ENCODE measurements around the gene EGFR.

EGFR gene

DNA sequence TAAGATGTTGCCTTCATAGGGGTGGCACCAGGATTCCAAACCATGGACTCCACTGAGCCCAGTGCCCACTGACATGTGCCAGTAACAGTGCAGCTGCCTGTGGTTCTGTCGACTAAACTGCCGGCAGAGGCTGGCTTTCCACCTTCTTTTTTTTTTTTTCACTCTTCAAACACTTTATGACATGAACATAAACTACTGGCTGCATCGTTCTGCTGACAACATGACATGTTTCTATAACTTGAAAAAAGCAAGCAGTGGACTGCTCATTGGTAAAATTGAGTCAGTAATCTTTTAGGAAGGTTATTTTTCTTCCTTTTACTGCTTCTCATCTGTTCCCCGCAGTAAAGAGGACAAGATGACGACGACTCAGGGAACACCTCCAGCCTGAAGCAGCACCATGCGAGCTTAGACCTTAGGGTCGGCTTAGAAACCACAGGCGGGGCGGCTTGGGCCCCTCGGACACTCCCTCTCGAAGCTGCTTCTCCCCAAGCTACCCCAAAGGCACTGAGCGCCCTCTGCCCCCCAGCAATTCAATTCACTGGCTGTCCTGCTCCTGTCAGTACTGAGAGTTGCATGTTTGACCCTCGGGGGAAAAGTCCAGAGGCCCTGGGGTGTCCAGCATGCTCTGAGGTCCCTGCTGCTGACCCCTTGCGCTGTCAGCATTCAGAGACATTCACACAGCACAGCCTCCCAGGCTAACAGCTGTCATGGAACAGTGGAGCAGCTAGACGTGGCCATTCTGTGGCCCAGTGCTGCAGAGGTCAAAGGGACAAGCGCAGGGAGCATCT lies 112.5 kb downstream of the EGFR start:
- DNase-seq, result no peak

- DNase-seq, result no peak
These were observed 113.7 kb downstream of the EGFR start for GRCh38 chr7:55132550-55132889.

- no peak for DNase-seq
These were observed 114.2 kb downstream of the EGFR start for GRCh38 chr7:55132890-55133551.

GRCh38 chr7:55133630-55134358 lies 115.0 kb downstream of the EGFR start:
- DNase-seq, result no peak

- no peak for DNase-seq
These were observed 115.5 kb downstream of the EGFR start for GRCh38 chr7:55134359-55134725.

- DNase-seq, result no peak
These were observed 116.0 kb downstream of the EGFR start for GRCh38 chr7:55134786-55135185.

DNA sequence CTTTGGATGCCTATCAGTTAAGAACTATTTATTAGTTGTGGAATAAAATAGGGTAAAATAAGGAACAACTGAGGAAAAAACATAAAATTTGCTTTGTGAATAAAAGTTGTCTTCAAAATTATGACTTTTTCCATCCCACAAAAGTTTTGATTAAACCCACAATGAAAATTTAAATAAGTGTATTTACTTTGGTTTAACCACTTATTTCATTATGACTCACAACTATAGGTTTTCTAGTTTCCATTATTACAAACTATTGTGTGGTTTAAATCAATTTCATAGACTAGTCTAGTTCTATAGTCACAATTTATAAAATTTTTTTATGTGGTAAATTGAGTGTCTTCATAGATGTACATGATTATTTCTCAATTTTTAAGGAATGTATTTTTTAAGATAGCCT lies 116.6 kb downstream of the EGFR start:
- DNase-seq, result no peak

- DNase-seq, result no peak
These were observed 119.8 kb downstream of the EGFR start for GRCh38 chr7:55138663-55139062.

DNA sequence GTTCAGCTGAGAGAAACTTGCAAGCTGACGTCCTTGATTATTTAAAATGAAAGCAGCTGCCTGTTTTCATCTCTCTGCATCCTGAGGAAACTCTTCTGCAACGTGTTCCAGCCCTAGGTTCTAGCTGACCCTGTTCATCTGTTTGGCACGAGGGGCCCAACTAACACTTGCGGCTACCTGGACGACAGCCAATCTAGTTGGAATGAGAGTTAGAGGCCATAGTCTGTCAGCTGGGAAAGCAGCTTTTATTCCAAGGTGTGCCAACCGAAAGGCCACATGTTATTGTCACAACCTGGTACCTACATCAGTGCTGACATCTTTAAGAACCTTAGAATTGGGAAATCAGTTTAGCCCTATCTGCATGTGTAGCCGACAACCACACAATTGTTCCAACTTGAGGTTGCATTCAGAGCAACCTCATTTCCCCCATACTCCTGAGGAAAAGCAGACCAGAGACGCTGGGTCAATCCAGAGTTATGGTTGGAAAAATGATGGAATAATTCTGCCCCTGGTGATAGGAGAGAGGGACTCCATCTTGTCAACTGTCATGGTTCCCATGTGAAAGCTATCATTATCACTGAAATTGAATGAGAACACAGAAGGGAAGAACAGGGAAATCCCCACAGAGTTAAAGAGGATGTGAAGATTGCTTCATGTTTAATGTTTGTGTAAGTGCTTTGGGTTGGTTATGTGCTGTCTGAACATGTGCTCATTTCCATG lies 121.6 kb downstream of the EGFR start:
- DNase-seq, result no peak

DNA sequence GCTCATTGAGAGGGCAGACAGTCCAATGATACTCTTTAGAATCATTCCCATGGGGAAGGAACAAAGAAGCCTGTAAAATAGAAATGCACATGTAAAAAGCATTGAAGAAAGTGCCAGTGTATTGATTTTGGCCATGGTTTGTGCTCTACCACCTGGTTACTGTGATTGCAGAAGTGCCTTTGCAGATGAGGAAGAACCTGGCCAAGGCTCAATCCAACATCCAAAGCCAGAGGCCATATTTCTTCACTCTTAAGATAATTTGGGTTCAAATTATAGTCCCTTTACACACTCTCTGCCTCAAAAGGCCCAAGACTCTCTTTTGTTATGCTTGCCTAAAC lies 122.1 kb downstream of the EGFR start:
- DNase-seq, result no peak

DNA sequence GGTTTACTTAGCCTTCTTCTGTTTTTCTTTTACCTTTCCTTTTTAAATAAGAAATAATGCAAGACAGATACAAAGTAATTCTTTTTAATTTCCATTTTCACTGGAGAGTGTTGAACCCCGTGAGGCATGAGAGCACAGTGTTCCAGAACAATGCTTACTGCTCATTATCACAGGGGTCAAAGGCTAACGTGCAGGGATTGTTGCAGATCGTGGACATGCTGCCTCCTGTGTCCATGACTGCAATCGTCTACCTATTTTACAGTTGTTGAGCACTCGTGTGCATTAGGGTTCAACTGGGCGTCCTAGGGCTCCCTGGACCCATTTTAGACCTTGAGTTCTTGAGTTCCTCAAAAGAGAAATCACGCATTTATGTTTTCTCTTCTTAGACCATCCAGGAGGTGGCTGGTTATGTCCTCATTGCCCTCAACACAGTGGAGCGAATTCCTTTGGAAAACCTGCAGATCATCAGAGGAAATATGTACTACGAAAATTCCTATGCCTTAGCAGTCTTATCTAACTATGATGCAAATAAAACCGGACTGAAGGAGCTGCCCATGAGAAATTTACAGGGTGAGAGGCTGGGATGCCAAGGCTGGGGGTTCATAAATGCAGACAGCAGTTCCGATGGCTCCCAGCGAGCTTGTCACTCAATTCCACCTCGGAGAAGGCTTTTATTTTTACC lies 124.2 kb downstream of the EGFR start:
- no peak for DNase-seq

DNA sequence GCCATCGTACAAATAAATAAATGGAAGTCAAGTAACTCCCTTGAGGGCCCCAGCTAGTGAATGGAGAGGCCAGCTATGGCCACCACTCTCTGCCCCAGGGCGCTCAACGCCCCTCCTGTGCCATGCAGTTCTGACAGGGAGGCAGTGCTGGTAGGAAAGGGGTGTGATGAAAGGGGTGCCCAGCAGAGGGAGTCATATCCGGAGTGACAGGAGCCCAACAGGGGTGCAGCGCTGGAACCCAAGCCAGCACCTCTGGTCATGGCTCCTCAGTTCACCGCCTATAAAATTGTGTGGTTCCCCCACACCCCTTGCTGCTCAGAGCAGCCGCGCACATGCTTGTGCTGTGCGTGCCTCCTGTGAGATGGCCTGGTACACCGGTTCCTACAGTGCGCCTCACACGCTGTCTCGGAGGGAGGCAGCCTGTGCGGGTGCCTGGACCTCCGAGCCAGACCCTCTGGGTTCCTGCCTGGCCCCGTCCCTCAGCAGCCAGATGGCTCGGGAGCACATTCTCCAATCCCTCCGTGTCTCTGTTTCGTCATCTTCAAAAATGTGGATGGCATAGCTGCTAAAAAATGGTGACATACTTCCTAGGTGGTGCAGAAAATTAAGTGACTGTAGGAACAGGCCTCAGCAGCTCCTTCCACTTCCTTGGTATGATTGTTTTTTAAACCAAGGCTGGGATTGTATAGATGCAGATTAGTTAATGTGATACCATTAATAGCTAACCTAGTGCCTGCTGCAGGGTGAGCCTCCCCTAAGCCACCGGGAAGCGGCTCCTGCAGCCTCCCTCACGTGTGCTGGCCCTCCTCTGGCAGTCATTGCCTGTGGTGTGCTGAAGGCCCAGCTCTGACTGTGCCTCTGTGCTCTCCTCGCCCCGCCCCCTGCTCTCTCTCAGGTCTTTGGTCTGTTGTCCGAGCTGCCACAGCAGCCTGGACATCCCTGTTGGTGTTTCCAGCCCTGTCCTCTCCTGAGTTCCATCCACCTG lies 125.8 kb downstream of the EGFR start:
- no peak for DNase-seq

DNA sequence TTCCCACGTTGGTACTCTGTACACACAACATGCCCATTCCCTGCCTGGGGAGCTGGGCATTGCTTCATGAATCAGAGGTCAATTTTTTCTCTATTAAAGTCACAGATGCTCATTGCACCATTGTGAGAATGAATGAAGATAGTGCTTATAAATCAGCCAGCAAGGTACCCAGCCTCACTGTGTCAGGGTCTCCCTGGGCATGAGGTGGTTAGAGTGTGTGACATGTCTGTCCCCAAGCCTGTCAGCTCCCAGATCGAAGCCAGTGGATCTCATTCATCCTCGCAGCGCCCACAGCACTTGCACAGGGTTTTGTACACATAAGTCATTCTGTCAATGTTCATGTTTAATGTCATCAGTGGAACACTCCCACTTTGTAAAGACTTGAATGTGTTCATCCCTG lies 126.8 kb downstream of the EGFR start:
- no peak for DNase-seq

DNA sequence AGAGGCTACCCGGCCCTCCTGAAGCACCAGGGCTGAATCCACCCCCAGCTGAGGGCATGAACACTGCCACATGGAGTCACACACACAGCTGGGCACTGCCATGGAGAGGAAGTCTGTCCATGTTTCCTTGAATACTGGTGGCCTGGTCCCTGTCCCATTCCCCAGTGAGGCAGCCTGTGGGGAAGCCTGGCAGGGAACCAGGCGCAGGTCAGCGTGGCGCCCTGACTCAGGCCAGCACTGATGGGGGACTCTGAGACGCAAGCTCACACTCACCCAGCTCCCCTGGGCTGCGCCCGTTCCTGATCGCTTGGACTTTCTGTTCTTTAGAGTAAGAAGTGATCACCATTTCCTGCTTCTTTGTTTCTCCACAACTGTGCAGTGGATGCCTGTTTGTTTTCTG lies 128.3 kb downstream of the EGFR start:
- DNase-seq, result no peak

DNA sequence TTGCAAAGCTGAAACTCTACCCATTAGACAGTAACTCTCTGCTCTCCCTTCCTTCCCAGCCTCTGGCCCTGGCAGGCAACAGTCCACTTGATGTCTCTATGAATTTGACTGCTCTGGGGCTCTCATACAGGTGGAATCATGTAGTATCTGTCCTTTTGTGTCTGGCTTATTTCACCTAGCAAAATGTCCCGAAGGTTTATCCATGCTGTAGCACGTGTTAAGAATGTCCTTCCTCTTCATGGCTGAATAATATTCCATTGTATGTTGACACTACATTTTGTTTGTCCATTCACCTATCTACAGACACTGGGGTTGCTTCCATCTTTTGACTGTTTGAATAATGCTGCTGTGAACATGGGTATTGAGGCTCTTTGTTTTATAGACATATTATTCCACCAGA lies 128.9 kb downstream of the EGFR start:
- no peak for DNase-seq

DNA sequence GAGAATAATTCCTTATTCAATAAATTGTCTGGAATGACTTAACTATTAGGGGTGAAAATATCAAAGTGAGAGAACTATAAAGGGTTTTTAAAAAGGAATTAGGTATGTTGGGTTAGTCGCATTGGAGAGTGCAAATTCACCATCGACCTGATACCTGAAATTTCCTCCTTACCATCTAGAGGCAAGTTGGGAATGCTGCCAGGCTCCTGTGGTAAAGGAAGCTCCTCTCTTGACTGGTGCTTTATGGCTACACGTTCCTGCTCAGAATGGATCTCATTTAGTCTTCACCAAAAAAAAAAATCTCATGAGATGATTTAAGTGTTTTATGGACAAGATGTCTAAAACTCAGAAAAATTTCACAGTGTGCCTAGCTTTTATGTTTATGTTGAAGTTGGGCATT lies 129.8 kb downstream of the EGFR start:
- DNase-seq, result no peak

GRCh38 chr7:55149001-55149400 lies 130.2 kb downstream of the EGFR start:
- DNase-seq, result no peak

DNA sequence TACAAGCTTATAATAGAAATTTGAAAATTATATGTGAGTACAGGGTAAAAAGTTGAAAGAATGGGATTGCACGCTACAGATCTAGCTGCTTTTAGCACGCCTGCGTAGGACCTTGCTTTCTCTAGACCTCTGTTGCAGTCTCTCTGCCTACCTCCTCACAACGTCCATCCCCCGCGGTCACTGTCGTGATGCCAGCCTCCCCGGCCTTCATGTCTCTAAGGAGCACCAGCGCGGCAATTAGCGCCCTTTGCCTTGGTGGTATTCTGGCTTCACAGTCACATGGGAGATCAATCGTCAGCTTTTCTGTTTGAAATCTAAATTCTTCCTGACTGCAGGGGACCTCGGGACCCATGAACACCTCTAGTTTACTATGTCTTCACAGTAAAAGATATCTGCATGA lies 131.3 kb downstream of the EGFR start:
- DNase-seq, result no peak

DNA sequence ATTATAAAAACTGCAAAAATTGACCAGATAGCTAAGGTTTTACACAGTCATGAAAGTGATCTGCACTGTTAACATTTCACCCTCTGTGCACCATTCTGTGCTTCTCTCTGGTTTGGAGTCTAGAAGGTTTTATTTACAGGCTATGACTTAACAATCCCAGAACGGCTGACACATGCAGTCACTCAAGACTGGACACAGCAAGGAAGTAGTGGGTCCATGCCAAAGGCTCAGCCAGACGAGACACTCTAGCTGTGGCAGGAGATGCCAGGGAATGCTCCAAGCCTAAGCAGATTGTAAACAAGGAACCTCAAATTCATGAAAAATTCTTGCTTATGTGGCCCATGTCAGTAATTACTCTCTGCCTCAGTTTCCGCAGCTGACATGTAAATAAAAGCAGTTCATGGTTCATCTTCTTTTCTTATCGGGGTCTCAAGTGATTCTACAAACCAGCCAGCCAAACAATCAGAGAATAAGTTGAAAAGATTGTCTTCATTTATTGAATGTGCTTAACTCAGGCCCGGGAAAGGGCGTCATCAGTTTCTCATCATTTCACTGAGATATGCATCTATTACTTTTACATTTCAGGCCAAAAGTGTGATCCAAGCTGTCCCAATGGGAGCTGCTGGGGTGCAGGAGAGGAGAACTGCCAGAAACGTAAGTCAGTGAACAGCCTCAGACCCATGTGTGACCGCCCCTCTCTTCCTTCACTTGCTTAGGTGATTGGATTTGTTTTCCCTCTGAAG lies 132.1 kb downstream of the EGFR start:
- no peak for DNase-seq

GRCh38 chr7:55152516-55152915 lies 133.7 kb downstream of the EGFR start:
- DNase-seq, result no peak

GRCh38 chr7:55154096-55154495 lies 135.3 kb downstream of the EGFR start:
- DNase-seq, result no peak
